Endothelial cell of umbilical vein (primary cell): ENCODE measurements around the gene GTF2H3. TPM values are rescaled to one million over a fixed set of nuclear protein-coding genes. Genes with fewer than 3 reads are reported as not detected.

Experiments
- BruUV-seq: library from RNA; stranded (reverse); fragments of 400-500 nt; replicated peaks from 2 replicates; lab custom pipeline; 2021; lab: Mats Ljungman, UMichigan
- CTCF ChIA-PET: fragments of 300-600, 350-600 bp; sonication (Branson Sonifier 250); formaldehyde crosslinking; loops from one replicate; lab custom pipeline; 2021; ENCODE audit warnings: antibody characterized with exemption, inconsistent platforms; lab: Charles Lee
- POLR2A ChIA-PET: fragments of 300-600, 350-600 bp; sonication (Branson Sonifier 250); formaldehyde crosslinking; loops from one replicate; lab custom pipeline; 2021; ENCODE audit warnings: antibody characterized with exemption, inconsistent platforms; lab: Charles Lee
- DNase-seq: peaks from one replicate; pipeline ENCODE4 v3.0.0-alpha.2; 2011; ENCODE audit warnings: low read depth, low spot score
- FAIRE-seq: peaks from 2 replicates; lab custom pipeline; 2011; peaks lifted over from hg19 to GRCh38; lab: Jason Lieb, UNC
- H2AFZ ChIP-seq: 2 replicates; pipeline ENCODE4 v1.6.0; 2012; ENCODE audit warnings: low read depth, low read length, control low read depth, inconsistent platforms
- H3K27ac ChIP-seq: 2 replicates; pipeline ENCODE4 v1.5.1; 2011; ENCODE audit warnings: low read depth, mild to moderate bottlenecking, control low read depth, low read length, moderate library complexity; ENCODE audit not compliant: insufficient read depth
- H3K27me3 ChIP-seq, 2 experiments: 2 replicates each; pipeline versions ENCODE4 v1.6.0 to v1.6.1; 2011; ENCODE audit warnings: low read length in 2 of 2, mixed read lengths in 1 of 2; ENCODE audit not compliant: control insufficient read depth in 2 of 2, insufficient read depth in 2 of 2
- H3K36me3 ChIP-seq, 2 experiments: 2 replicates in 1 of 2; 3 replicates in 1 of 2; pipeline ENCODE4 v1.5.1; 2011; ENCODE audit warnings: low read length in 2 of 2, mild to moderate bottlenecking in 1 of 2, moderate library complexity in 1 of 2; ENCODE audit not compliant: control insufficient read depth in 2 of 2, insufficient read depth in 2 of 2; ENCODE audit errors: extremely low read depth in 1 of 2
- H3K4me1 ChIP-seq: 3 replicates; pipeline ENCODE4 v1.5.1; 2011; ENCODE audit warnings: mild to moderate bottlenecking, low read length; ENCODE audit not compliant: control insufficient read depth, insufficient read depth; ENCODE audit errors: extremely low read depth
- H3K4me2 ChIP-seq: 2 replicates; pipeline ENCODE4 v1.6.1; 2011; ENCODE audit warnings: low read length, control low read depth, mixed read lengths; ENCODE audit not compliant: insufficient read depth
- H3K4me3 ChIP-seq, 3 experiments: fragments of 200-600 bp in 1 of 3; sonication (generic), shearing (Covaris generic) in 1 of 3; replicated peaks in 1 of 3; 2 replicates each; pipeline ENCODE4 v1.5.1; 2011 to 2016; ENCODE audit warnings: control low read depth in 3 of 3, low read length in 3 of 3, mild to moderate bottlenecking in 2 of 3, inconsistent platforms in 1 of 3, low read depth in 1 of 3, moderate library complexity in 1 of 3; ENCODE audit not compliant: insufficient read depth in 1 of 3
- H3K79me2 ChIP-seq: 2 replicates; pipeline ENCODE4 v1.6.0; 2012; ENCODE audit warnings: low read length, inconsistent platforms; ENCODE audit not compliant: control insufficient read depth, insufficient read depth
- H3K9ac ChIP-seq: replicated peaks from 2 replicates; pipeline ENCODE3; 2011; ENCODE audit warnings: low read length, control low read depth; ENCODE audit not compliant: insufficient read depth; ENCODE audit errors: extremely low read depth
- H3K9me1 ChIP-seq: replicated peaks from 3 replicates; pipeline ENCODE4 v1.6.0; 2011; ENCODE audit warnings: mild to moderate bottlenecking, low read length; ENCODE audit not compliant: control insufficient read depth, insufficient read depth; ENCODE audit errors: extremely low read depth
- H3K9me3 ChIP-seq: replicated peaks from 2 replicates; pipeline ENCODE4 v1.5.1; 2012; ENCODE audit warnings: low read length, inconsistent platforms; ENCODE audit not compliant: control insufficient read depth, insufficient read depth
- H4K20me1 ChIP-seq: replicated peaks from 2 replicates; pipeline ENCODE3; 2011; ENCODE audit warnings: mild to moderate bottlenecking, low read length; ENCODE audit not compliant: control insufficient read depth, insufficient read depth; ENCODE audit errors: extremely low read depth
- CTCF ChIP-seq, 2 donors: IDR thresholded peaks; 1 replicate in 1 of 2; 2 replicates in 1 of 2; pipeline ENCODE4 v1.5.1; 2011; ENCODE audit warnings: low read length in 2 of 2, mild to moderate bottlenecking in 2 of 2, moderate library complexity in 2 of 2, control low read depth in 1 of 2, inconsistent platforms in 1 of 2, low read depth in 1 of 2; ENCODE audit not compliant: insufficient read depth in 1 of 2; ENCODE audit errors: extremely low read depth in 1 of 2
- EZH2 ChIP-seq: IDR thresholded peaks from 2 replicates; pipeline ENCODE4 v1.6.1; 2012; ENCODE audit warnings: borderline replicate concordance, low read depth, mild to moderate bottlenecking, moderate library complexity, low read length, inconsistent platforms; ENCODE audit not compliant: severe bottlenecking
- FOS ChIP-seq: IDR thresholded peaks from 2 replicates; pipeline ENCODE4 v1.6.1; 2011; ENCODE audit warnings: mild to moderate bottlenecking, low read length, moderate library complexity, borderline replicate concordance; ENCODE audit not compliant: insufficient read depth
- GATA2 ChIP-seq: IDR thresholded peaks from 2 replicates; pipeline ENCODE4 v1.7.0; 2011; ENCODE audit warnings: low read depth, mild to moderate bottlenecking, moderate library complexity, mixed read lengths, low read length; ENCODE audit not compliant: insufficient read length, insufficient read depth
- JUN ChIP-seq: IDR thresholded peaks from 2 replicates; pipeline ENCODE4 v1.6.1; 2011; ENCODE audit warnings: borderline replicate concordance, low read depth; ENCODE audit not compliant: insufficient read length, insufficient read depth
- MAX ChIP-seq: IDR thresholded peaks from 2 replicates; pipeline ENCODE4 v1.6.1; 2011; ENCODE audit not compliant: insufficient read depth, insufficient read length
- MYC ChIP-seq: IDR thresholded peaks from one replicate; pipeline ENCODE4 v1.6.1; 2011; ENCODE audit warnings: mild to moderate bottlenecking, low read depth, low read length
- POLR2A ChIP-seq: IDR thresholded peaks from 2 replicates; pipeline ENCODE4 v1.6.1; 2012; ENCODE audit warnings: low read depth, mild to moderate bottlenecking, control low read depth, low read length
- POLR2AphosphoS5 ChIP-seq: IDR thresholded peaks from 2 replicates; pipeline ENCODE4 v1.6.1; 2012; ENCODE audit warnings: low read depth, mild to moderate bottlenecking, control low read depth, low read length, moderate library complexity; ENCODE audit not compliant: insufficient read depth
- dilution Hi-C: fragments of 300-500 bp; cut with MboI; formaldehyde crosslinking; loops from one replicate; pipeline ENCODE4 v1.15.0; 2019; ENCODE audit warnings: low sequenced_read_pairs; ENCODE audit not compliant: extremely low pct_ligation_motif_present
- intact Hi-C: fragments of 100-400 bp; cut with micrococcal nuclease; formaldehyde crosslinking; loops from one replicate; pipeline ENCODE4 v1.10.0; 2022
- polyA plus RNA-seq, 4 experiments: library from polyadenylated mRNA; depleted of rRNA in 3 of 4; stranded (reverse) in 3 of 4; unstranded in 1 of 4; fragments of >200 nt; gene quantifications; 2 replicates each; pipeline versions ENCODE4 v1.2.1 to v1.2.3, GENCODE V29; 2011 to 2012; ENCODE audit warnings: missing spikeins in 1 of 4
- total RNA-seq: library from RNA; stranded (reverse); gene quantifications from 2 replicates; pipeline ENCODE4 v1.2.3, GENCODE V29; 2021

GTF2H3 gene
- total and polyA plus RNA-seq, 2 donors (not counting 3 experiments of a cell fraction or from before 2014, with no cell fraction given): 17.8 to 31.3 TPM

- no TSS peak for BruUV-seq
- no peaks in the 10 kb centered on the region for H3K4me1 ChIP-seq
- no peak overlapping the region for H3K4me3 ChIP-seq
- FAIRE-seq (no peak), DNase-seq (no peak)
- H3K9me3 ChIP-seq: no peaks in the 10 kb centered on the region
- TF ChIP-seq JUN: no peak
- TF ChIP-seq FOS: no peak
- no peak for TF ChIP-seq POLR2A
- no peak for TF ChIP-seq CTCF (IDR thresholded peaks at IDR 0.05; ENCODE audit: extremely low read depth in 1 of 2, insufficient read depth in 1 of 2, low read depth in 1 of 2, low read length in 2 of 2)
- TF ChIP-seq GATA2: no peak
- TF ChIP-seq EZH2: no peak
- no peak for TF ChIP-seq POLR2AphosphoS5
- no peak for TF ChIP-seq MYC
- TF ChIP-seq MAX: no peak
- H2AFZ ChIP-seq: no peak overlapping the region
- no peaks in the 10 kb centered on the region for H3K79me2 ChIP-seq
- intact Hi-C loops: no loop called here
- no peak overlapping the region for H3K27ac ChIP-seq
- dilution Hi-C loops: no loop called here
- CTCF ChIA-PET: no interaction called here
- POLR2A ChIA-PET: no interaction called here
- H3K27me3 ChIP-seq: no peaks in the 10 kb centered on the region
- H3K9ac ChIP-seq: no peak overlapping the region
- no peak overlapping the region for H3K4me2 ChIP-seq
- H3K9me1 ChIP-seq: no peaks in the 10 kb centered on the region
- peaks cover 0 to 2% of the 10 kb centered on the region in 2 experiments for H3K36me3 ChIP-seq
- H4K20me1 ChIP-seq: no peaks in the 10 kb centered on the region
These were observed 45.4 kb downstream of the GTF2H3 start for GRCh38 chr12:123678981-123679380.
